ENCODE data around the gene MOB2.

MOB2 gene

DNA sequence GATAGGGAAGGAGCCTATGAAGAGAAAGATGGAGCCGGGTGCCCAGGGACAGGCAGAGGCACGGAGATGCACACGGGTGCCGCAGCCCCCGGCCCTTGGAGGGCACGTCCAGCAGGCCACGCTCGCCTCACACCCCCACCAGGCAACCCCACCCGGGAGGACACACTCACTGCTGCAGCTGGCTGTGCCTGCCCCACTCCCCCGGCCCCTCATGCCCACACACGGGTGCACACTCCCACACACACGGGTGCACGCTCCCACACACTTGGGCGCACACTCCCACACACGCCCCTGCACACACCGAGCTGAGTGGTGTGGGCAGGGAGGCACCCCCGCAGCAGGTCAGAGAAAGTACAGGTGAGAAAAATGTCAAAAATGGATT, 1.1 kb downstream of the MOB2 start:
- DNase-seq (ENCODE audit: low read depth in 2 of 2) = no peak

DNA sequence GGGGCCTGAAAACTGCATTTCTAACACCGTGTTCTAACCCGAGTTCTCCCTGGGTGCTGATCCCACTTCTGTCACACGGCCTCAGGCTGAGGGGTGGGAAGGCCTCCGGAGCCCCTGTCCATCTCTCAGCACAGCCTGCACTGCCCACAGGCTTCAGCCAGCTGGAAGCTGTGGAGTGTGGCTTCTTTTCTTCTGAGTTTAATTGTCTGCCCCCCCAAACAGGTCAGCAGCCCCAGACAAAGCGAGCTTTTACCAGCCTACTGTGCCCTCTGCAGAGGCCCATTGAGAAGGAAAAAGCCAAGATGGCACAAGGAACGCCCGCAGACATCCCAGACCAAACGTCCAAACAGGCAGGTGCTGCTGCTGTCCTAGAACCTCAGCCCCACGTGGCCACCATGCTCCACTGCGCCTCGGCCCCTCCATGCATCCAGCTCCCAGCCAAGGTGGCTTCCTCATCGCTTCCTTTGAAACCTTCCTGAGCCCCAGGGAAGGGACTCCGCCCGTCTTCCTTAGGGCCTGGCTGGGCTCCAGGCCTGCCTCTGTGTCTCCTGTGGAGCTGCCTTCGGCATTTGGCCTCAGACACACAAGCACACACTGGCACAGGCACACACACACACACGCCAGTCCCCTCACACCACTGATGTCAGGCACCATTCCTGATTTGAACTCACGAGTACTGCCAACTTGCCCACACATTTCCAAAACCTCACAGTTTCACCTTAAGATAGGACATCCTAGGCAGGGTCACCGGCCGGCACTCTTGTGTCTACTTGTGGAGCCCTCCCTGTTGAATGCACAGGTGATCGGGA, 1.7 kb downstream of the MOB2 start:
- no peak for DNase-seq (ENCODE audit: low read depth in 2 of 2)

DNA sequence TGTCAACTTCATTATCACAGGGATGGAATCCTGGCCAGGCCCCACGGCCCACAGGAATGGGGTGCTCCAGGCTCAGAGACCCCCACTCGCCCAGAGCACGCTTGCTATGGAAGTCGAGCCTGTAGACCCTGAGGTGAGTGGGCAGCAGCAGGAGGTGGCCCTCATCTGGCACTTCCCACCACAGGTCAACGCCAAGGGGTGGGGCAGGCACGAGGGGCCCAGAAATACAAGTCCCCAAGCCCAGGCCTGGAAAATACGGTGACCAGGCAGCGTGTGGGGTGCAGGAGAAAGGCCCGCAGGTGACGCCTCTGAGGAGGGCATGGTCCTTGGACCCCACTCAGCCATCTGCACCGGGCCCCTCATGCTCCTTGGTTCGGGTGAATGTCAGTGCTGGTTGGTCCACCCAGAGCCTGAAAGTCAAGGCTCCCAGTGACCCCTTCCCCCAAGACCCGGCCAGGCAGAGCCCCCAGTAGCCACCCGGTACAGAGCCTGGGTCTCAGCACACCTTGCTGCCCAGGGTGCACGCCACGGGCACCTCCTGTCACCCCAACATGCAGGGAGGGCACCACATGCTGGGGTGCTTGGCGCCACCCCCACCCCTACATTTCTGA, 2.4 kb downstream of the MOB2 start:
- no peak for DNase-seq (ENCODE audit: low read depth in 2 of 2)

DNA sequence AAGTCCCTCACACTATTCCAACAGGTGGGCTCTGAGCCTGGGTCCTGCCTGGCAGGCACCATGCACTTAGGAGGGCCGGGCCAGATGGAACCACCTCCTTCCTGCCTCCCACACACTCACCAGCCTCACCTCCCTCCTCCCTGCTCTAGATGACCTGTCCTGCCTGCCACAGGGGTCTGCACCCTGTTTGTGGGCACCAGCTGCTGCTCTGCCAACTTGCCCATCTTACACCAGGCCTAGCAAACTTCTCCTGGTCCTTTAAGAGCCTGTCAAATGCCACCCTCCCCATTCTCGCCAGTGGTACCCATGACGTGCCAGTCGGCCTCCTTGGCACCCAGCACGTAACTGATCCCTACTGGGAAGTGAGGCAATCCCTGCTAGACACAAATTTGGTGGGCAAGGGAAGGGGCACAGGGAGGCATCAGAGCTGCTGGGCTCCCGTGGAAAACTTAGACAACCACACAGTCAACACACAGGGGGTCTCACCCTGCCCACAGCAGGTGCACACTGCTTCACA, 3.1 kb downstream of the MOB2 start:
- no peak for DNase-seq (ENCODE audit: low read depth in 2 of 2)

DNA sequence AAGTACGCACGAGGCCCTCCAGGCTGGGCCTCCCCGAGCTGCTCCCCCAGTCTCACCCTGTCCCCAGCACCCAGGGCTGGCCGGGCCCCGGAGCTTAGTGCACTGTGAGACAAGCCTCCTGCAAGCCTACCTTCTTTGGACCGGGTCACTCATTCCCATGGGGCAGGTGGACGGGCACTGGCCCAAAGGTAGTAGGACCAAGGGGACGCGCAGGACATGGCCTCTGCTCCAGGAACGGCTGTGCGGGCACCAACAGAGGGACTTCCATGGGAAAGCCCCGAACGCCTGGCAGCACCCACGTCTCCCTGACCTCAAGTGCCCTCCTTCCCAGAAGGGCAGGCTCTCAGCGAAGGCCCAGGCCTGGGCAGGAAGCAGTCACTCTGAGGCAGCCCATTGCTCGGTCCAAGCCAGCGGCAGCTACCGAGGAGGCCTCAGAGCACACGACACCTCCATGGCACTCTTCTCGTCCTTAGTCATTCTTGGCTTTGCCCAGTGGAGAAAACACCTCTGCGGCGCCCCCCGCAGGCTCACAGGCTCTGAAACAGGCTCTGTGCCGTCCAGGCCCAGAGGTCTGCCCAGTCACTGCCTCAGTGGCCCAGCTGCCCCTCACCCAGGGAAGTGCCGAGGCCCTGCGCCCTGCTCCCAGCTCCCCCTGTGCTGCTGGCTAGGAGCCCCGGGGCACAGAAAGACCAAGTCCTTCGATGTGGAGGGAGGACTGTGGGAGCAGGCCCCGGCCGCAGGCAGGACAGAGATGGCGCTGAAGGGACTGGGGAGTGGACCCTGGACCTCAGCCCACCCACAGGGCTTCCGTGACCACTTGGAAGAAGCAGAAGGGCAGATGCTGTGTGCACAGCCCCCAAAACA, 3.8 kb downstream of the MOB2 start:
- DNase-seq (ENCODE audit: low read depth in 2 of 2) = no peak

DNA sequence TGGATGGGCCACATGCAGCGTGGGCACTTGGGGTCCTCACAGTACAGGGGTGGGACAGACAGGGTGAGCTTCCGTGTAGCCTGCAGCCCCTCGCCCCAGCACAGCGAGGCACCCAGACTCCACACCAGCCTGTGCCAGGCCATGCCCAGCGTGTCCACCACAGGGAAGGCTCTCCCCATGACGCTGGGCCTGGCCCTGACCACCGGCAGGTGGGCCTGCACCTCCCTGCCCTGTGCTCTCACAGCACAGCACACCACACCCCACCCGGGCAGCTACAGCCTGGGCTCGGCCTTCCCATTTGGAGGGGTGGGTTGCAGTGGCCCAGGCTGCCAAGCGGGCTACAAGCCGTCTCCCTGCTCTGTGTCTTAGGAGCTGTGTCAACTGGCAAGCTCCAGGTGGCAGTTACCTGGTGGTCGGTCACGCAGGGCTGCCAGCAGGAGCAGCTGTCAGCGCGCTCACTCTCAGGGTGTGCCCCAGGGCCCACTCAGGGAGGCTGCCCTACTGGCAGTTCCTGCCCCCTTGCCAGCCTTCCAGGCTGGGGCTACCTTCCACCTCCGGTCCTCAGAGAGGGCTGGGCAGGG, 4.6 kb downstream of the MOB2 start:
- no peak for DNase-seq (ENCODE audit: low read depth in 2 of 2)

DNA sequence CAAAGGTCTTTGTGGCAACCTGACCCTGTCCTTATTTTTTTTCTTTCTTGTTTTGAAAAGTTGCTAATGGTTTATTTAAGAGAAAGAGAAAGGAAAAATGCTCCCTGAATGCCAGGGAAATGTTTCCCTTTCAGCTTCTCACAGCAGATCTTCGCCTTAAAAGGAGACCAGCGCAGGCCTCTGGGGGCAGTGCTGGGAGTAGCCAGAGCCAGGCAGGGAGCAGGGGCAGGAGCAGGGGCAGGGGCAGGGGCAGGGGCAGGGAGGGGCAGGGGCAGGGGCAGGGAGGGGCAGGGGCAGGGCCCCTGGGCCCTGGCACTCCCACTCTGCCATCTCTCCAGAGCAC, 5.1 kb downstream of the MOB2 start:
- no peak for DNase-seq (ENCODE audit: low read depth in 2 of 2)

DNA sequence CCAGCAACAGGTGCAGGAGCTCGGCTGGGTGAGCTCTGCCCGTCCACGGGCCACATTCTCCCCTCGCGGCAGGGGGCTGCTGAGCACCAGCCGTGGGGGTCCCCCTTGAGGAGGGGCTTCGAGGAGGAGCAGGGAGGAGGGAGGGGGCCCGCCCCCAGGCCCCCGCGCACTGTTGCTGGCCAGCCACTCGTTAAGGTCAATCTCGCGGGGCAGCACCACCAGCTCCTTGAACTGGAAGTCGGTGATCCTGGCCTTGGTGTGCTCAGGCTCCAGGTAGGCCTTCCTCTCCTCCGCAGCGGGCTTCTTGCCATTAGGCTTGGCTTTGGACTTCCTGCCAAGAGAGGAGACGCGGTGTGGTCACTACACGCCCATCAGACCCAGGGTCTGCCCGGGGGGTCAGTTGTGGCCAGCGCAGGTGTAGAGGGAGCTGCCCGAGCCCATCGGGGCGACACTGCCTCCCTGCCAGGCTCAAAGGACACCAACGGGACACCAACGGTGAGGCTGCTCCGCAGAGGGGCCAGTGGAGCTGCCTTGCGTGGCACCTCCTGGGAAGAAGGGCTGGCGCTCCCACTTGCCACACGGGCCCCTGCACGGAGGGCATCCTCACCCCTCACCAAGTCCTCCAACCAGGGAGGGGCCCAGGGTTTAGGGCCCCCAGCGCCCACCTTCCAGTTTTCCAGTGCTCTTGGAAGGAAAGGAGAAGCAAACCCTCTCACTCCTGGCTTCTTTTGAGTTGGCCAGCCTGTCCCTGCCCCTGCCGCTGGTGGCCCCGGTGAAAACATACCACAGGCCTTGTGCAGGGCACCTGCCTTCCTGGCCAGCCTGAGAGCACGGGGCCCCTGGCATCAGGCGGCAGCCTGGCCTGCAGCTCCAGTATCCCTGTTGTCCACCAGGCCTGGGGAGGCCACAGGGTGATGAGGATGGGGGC, 5.8 kb downstream of the MOB2 start:
- DNase-seq (ENCODE audit: low read depth in 2 of 2) = no peak

DNA sequence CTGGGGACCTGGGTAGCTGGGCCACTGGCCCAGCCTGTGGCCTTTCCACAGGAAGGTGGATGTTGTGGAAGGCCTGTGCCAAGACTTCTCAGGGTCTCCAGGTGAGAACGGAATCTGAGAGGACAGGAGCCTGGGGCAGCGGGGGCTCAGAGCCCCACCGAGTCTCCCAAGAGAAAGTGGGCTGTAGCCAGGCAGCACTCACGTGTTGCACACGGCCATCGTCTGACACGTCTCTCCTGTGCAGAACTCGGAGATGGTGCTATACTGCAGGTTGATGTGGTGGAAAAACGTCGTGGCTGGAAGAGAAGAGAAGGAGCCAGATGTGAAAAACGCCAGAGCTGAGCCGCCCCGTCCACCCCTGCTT, 6.4 kb downstream of the MOB2 start:
- no peak for DNase-seq (ENCODE audit: low read depth in 2 of 2)

DNA sequence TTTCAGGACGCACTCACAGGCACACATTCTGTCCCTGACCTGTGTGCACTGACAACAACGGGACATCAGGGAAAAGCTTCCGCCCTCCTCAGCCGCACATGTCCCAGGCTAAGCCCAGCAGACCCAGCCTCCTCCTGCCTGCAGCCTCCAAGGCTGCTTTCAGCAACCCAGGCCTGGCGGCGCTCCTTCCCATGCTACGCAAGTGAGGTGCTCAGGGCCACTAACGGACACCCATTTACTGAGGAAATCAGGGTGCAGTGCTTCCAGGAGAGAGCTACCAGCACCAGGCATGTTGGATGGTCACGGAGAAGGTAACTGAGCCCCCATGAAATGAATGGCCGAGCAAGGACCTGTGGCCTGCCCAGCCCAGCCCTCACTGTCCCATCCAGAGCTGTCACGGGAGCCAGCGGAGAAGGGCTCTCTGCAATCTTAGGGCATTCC, 6.9 kb downstream of the MOB2 start:
- no peak for DNase-seq (ENCODE audit: low read depth in 2 of 2)

DNA sequence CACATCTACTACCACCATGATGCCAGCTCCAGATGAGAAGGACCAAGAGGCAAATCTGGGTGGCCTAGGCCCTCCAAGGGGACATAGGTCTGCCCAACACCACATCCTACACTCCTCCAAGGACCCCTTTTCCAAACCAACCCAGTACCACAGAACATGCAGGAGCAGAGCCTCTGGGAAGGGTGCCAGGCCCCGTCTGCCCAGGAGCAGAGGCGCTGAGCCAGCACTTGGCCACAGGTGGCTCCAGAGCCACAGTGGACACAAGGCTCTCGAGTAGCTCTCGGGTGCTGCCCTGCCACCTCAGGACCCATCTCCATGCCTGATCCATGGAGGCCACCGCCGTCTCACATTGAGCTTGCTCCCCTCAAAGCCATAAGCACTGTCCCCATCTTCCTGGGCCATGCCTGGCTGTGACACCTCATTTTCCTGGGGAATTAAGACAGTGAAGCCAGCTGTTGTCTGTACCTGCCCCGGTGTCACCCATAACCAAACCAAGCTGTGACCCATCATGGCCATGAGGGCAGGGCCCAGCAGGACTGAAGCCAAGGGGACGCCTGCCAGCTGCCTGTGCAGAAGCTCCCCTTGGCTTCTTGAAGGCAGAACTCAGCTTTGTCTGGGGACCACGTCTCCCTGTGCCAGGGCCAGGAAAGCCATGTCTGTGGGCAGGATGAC, 7.4 kb downstream of the MOB2 start:
- DNase-seq (ENCODE audit: low read depth in 2 of 2) = no peak

DNA sequence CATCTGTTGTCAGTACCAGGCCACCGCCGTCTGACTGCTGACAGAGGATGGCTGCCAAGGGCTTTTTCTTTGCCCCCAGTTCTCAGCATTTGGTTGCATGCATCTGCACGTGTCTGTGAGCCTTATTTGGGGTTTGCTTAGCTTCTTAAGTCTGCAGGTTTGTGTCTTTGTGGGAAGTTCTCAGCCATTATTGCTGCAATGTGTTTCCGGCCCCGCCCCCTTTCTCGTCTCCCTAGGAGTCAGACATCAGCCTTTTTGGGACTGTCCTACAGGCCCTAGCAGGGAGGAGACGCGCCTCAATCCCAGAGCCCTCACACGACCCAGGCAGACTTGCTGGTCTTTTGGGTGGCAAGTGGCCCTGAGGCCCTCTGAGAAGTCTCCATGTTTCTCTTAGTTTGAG, 8.0 kb downstream of the MOB2 start:
- DNase-seq (ENCODE audit: low read depth in 2 of 2) = no peak

DNA sequence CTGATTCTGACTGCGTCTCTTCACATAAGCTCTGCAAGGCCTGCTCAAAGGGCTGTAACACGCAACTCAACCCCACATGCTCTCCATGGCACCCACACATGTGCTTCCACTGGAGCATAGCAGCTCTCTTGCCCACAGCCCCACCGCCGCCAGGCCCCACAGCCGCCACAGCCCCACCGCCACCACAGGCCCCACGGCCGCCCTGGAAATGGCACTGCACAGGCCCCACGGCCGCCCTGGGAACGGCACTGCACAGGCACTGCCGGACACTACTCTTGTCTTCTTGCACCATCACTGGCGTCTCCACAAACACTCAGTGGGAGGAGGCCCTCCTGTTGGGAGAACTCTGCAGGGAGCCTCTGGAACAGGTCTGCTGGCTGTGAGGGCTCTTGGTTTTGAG, 8.6 kb downstream of the MOB2 start:
- DNase-seq (ENCODE audit: low read depth in 2 of 2) = no peak

DNA sequence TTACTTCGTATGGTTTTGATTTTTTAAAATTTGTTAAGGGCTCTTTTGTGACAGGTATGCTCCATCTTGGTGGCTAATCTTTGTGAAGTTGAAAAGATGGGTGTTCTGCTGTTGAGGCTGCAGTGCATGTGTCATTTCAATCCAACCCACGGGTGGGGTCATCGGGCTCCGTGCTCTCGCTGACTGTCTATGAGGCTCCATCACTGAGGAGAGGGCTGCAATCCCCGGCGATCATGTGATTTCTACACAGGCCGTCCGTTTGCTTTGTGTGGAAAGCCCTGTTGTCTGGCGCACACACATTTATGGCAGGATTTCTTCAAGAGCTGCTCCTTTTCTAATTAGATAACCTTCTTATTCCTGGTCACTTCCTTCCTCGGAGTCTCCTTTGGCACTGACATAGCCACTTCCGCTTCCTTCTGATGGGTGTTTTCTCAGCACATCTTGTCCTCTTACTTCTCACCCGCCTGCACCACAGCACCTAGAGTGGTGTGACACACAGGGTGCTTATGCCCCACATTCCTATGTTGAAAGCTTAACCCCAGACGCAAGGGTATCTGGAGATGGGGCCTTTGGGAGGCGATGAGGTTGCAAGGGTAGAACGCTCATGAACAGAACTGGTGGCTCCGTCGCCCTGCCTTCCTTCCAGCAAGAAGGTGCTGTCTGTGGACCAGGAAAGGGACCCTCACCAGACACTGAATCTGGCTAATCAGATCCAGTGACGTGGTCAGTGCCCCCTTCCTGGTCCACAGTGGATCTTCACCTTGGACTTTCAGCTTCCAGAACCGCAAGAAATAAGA, 9.4 kb downstream of the MOB2 start:
- DNase-seq (ENCODE audit: low read depth in 2 of 2) = no peak

DNA sequence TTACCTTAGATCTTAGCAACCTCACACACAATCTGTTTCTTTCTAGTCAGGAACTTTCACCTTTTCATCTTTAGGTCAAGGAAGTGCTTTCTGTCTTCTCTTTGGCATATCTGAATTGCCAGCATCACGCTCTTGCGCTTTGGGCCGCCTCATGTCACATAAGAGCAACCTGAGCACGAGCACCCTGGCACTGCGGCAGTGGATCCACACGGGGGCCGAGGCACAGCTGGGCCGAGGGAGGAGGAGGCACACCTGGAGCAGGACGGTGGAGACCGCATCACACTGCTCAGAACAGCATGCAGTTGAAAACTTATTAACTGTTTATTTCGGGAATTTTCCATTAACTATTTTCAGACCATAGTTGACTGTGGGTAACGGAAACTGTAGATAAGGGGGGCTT, 10.7 kb downstream of the MOB2 start:
- no peak for DNase-seq (ENCODE audit: low read depth in 2 of 2)

DNA sequence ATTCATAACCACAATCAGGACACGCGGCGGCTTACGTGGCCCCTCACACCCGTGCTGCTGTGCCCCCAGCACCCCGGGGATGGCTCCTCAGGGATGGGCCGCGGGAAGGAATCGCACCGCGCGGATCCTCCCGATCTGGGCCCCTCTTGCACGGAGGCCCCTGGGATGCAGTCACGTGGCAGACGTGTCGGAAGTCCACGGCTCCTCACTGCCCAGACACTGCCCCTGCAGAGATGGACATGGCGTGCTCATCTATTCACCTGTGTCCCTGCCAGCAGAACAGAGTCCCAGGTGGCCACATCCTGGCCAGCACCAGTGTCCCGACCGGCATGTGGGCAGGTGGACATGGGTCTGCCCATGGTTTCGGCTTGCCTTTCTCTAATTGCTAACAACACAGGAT, 12.8 kb downstream of the MOB2 start:
- no peak for DNase-seq (ENCODE audit: low read depth in 2 of 2)

DNA sequence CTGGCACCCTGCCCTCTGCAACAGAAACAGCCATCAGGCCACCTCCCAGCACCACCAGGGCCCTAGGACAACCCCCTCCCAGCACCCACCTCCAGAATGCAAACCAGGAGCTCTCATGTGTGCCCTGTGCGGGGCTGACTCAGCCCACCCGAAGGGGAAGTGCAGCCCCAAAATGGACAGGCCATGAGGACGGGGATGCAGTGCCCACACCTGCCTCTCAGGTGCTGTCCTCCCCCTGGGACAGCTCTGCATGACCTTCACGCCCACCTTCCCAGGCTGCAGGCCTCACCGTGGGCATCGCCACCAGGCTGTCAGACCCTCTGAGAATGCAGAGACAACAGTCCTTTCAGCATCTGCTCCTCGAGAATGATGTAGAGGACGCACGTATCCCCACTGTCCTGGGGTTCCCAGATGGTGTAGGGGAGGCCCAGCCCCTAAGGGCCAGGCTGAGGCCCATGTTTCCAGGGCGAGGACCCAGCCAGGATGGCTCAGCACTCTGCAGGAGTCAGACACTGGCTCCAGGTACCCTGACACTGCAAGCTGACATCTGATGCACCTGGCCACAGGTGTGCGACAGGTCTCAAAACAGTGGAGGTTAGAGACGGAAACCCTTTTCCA, 13.5 kb downstream of the MOB2 start:
- no peak for DNase-seq (ENCODE audit: low read depth in 2 of 2)

DNA sequence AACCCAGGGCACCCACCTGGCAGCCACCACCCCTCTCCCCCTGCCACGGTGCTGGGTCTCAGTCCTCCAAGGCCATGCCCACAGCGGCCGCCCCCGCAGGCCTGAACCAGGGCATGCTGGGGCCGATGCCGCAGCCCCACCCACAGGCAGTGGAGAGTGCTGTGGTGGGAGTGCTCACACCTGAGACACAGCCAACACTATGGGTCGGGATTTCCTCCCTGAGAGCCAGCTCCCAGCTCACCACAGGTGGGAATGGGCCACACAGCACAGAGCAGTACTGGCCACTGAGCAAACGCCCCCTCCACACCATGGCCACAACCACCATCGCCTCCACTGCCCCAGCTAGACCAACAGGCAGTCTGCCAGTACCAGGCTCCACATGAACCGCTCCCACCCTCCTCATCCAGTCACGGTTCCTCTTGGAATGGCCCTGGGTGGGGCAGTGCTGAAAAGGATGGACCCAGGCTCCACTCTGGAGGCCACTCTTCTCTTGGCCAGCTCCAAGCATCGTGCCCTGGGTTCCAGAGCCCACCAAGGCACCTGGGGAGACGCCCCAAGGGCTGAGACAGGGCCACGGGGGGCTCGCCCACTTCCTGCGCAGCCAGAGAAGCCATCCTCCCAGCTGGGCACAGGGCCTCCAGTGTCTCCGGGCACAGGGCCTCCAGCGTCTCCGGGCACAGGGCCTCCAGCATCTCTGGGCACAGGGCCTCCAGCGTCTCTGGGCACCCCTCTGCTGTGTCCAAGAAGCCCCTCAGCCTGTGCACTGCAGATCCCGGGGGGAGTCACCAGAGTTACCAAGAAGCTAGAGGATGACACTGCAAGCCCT, 14.2 kb downstream of the MOB2 start:
- DNase-seq (ENCODE audit: low read depth in 2 of 2) = no peak

DNA sequence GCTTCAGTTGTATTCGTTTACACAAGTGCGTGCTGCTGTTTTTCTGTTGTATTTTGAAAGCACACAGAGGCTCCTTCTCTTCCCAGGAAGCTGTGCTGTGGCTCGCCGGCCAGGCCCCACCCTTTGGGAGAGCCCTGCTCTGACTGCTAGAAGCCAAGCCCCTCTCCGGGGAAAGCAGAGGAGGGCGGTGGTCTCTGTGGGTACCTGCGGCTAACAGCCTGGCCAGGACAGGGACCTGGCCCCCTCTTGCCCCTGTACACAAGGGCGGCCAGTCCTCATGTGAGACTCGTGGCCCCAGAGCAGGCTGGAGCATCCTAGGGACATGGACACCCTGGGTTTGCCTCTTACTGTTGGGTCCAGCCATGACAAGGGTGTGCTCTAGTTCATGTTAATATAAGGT, 14.8 kb downstream of the MOB2 start:
- DNase-seq (ENCODE audit: low read depth in 2 of 2) = no peak

Measured in stimulated activated CD4-positive, alpha-beta T cell treated with anti-CD3 and anti-CD28 coated beads, Interleukin-1b, Interleukin-23, amount 100 ng/mL, for 1 hour (primary cell).